Activated CD8-positive, alpha-beta T cell treated with anti-CD3 and anti-CD28 coated beads for 36 hours (primary cell): Measurements from ENCODE around the gene HIRIP3. TPM values are rescaled to one million over a fixed set of nuclear protein-coding genes. Genes with fewer than 3 reads are reported as not detected.
A peak's percentile ranks its signal among the peaks of the same experiment; 100 is the strongest.

Source experiments
- ATAC-seq: fragments of 200-7000 bp; cut with Tn5 transposase; one replicate; pipeline ENCODE4 v1.10.0; 2021; ENCODE audit warnings: mild to moderate bottlenecking, moderate library complexity
- CTCF ChIA-PET: fragments of 350-600 bp; sonication (Branson Sonifier 250); formaldehyde crosslinking; loops from one replicate; lab custom pipeline; 2021; ENCODE audit warnings: antibody characterized with exemption; lab: Charles Lee
- POLR2A ChIA-PET: fragments of 350-600 bp; sonication (Branson Sonifier 250); formaldehyde crosslinking; loops from one replicate; lab custom pipeline; 2021; ENCODE audit warnings: antibody characterized with exemption; lab: Charles Lee
- DNase-seq: peaks from one replicate; pipeline ENCODE4 v3.0.0-alpha.2; 2020
- H3K27ac Mint-ChIP-seq: one replicate; pipeline ENCODE4 v1.8.0; 2021; ENCODE audit warnings: mild to moderate bottlenecking, mixed read lengths
- H3K27me3 Mint-ChIP-seq: one replicate; pipeline ENCODE4 v1.8.0; 2021; ENCODE audit warnings: mixed read lengths
- H3K36me3 Mint-ChIP-seq: one replicate; pipeline ENCODE4 v1.8.0; 2021; ENCODE audit warnings: low read depth, mixed read lengths
- H3K4me1 Mint-ChIP-seq: one replicate; pipeline ENCODE4 v1.8.0; 2021; ENCODE audit warnings: low read depth, mixed read lengths
- H3K4me3 Mint-ChIP-seq: one replicate; pipeline ENCODE4 v1.8.0; 2021; ENCODE audit warnings: mild to moderate bottlenecking, moderate library complexity, mixed read lengths
- H3K9me3 Mint-ChIP-seq: one replicate; pipeline ENCODE4 v1.8.0; 2021; ENCODE audit warnings: mixed read lengths
- CTCF ChIP-seq: fragments of 200-600 bp; IDR thresholded peaks from one replicate; pipeline ENCODE4 v1.8.0; 2022; ENCODE audit warnings: antibody characterized with exemption, mild to moderate bottlenecking
- intact Hi-C: fragments of 100-400 bp; cut with micrococcal nuclease; formaldehyde crosslinking; loops from one replicate; pipeline ENCODE4 v1.10.0; 2022
- total RNA-seq, 2 experiments: library from RNA; stranded (reverse); gene quantifications; one replicate each; pipeline ENCODE4 v1.2.3, GENCODE V29; 2021

HIRIP3 gene
- total RNA-seq, 2 experiments from 2014 or later = 35.2 to 36.4 TPM

- ATAC-seq (no peak), DNase-seq (no peak)
- Mint-ChIP-seq H3K4me3 (peak overlapping the region; percentile 96), H3K9me3 (no peaks in the 10 kb centered on the region), H3K27me3 (no peaks in the 10 kb centered on the region), H3K4me1 (peaks cover 26% of the 10 kb centered on the region), H3K27ac (peak overlapping the region; percentile 99), H3K36me3 (peaks cover 30% of the 10 kb centered on the region)
- ChIA-PET POLR2A (interaction anchor here (0.8 to 7.7 kb wide), 6 partner anchors 8 to 69 kb away, joined by 3 to 74 read pairs (median 10); partner anchors contain the start of genes TAOK2 and TMEM219), CTCF (interaction anchor here (1.5 to 1.7 kb wide), 2 partner anchors 33 to 39 kb away, joined by 5 to 7 read pairs; no protein-coding TSS in a partner anchor)
- TF ChIP-seq CTCF = no peak
- intact Hi-C loops = no loop called here
Observed at GRCh38 chr16:29993903-29994599, 1.4 kb downstream of the HIRIP3 start.

GRCh38 chr16:29993191-29993902, 2.1 kb downstream of the HIRIP3 start:
- Mint-ChIP-seq H3K36me3 (peaks cover 28% of the 10 kb centered on the region), H3K4me1 (peaks cover 24% of the 10 kb centered on the region), H3K4me3 (no peak overlapping the region), H3K9me3 (no peaks in the 10 kb centered on the region), H3K27me3 (no peaks in the 10 kb centered on the region), H3K27ac (peak overlapping the region; percentile 44)
- no peak for TF ChIP-seq CTCF
- DNase-seq (no peak), ATAC-seq (no peak)
- ChIA-PET CTCF (interaction anchor here (1.5 to 1.7 kb wide), 2 partner anchors 32 to 40 kb away, joined by 5 to 7 read pairs; no protein-coding TSS in a partner anchor), POLR2A (interaction anchor here (0.6 to 7.7 kb wide), 5 partner anchors 7 to 193 kb away, joined by 3 to 74 read pairs (median 4); partner anchors contain the start of genes TAOK2 and TMEM219)
- intact Hi-C loops = no loop called here

GRCh38 chr16:29992344-29992967, 3.0 kb downstream of the HIRIP3 start:
- ATAC-seq (no peak), DNase-seq (no peak)
- Mint-ChIP-seq H3K4me3 (no peak overlapping the region), H3K36me3 (peaks cover 27% of the 10 kb centered on the region), H3K4me1 (peaks cover 18% of the 10 kb centered on the region), H3K27me3 (no peaks in the 10 kb centered on the region), H3K9me3 (no peaks in the 10 kb centered on the region), H3K27ac (peak overlapping the region; percentile 44)
- no peak for TF ChIP-seq CTCF
- intact Hi-C loops = no loop called here
- ChIA-PET CTCF (no interaction called here), POLR2A (interaction anchor here (0.6 to 7.7 kb wide), 2 partner anchors 17 to 194 kb away, joined by 3 to 74 read pairs; partner anchors contain the start of gene TAOK2)

GRCh38 chr16:29991571-29991904, 3.9 kb downstream of the HIRIP3 start:
- ChIA-PET POLR2A (interaction anchor here (7.7 kb wide), 1 partner anchor 16 kb away, joined by 74 read pairs; the partner anchor contains the start of gene TAOK2), CTCF (no interaction called here)
- ATAC-seq = no peak
- no peaks in the 10 kb centered on the region for H3K27me3 Mint-ChIP-seq
- peaks cover 24% of the 10 kb centered on the region for H3K36me3 Mint-ChIP-seq
- TF ChIP-seq CTCF = no peak
- H3K4me1 Mint-ChIP-seq = peaks cover 13% of the 10 kb centered on the region
- H3K4me3 Mint-ChIP-seq = no peak overlapping the region
- no peak overlapping the region for H3K27ac Mint-ChIP-seq
- no peak for DNase-seq
- no peaks in the 10 kb centered on the region for H3K9me3 Mint-ChIP-seq
- intact Hi-C loops = no loop called here
